ENCODE measurements around the gene RPS3. TPM values are rescaled to one million over a fixed set of nuclear protein-coding genes. Genes with fewer than 3 reads are reported as not detected.
"Not testable (repeated sequence)": the region's sequence is repeated elsewhere in the genome, so short reads cannot be mapped to it uniquely, and the experiment has no call there.

Gene RPS3
- total RNA-seq, 3 donors from 2014 or later, result 1,703 to 2,122 (median 2,056) TPM

- no peak for TF ChIP-seq CTCF (IDR thresholded peaks at IDR 0.05)
- ATAC-seq (no peak), DNase-seq (no peak)
- peaks cover 11% of the 10 kb centered on the region for H3K4me1 ChIP-seq (ENCODE audit: low read depth)
- no peak overlapping the region for H3K4me3 ChIP-seq
- no peaks in the 10 kb centered on the region for H3K9me3 ChIP-seq
- peaks cover 25% of the 10 kb centered on the region for H3K36me3 ChIP-seq (ENCODE audit: low read depth)
- intact Hi-C loops (cut with DNase I, micrococcal nuclease), result no loop called here
Observed at GRCh38 chr11:75403983-75404658, 4.8 kb downstream of the RPS3 start.

- ATAC-seq (peak; percentile 15), DNase-seq (no peak)
- intact Hi-C loops (cut with DNase I, micrococcal nuclease), result no loop called here
- Histone ChIP-seq H3K4me1 (ENCODE audit: low read depth) (peaks cover 5% of the 10 kb centered on the region), H3K9me3 (no peaks in the 10 kb centered on the region), H3K4me3 (no peak overlapping the region), H3K36me3 (ENCODE audit: low read depth) (peaks cover 25% of the 10 kb centered on the region)
- no peak for TF ChIP-seq CTCF (IDR thresholded peaks at IDR 0.05)
Observed at GRCh38 chr11:75406338-75406777, 7.0 kb downstream of the RPS3 start.

GRCh38 chr11:75408957-75409219 is 9.6 kb downstream of the RPS3 start:
- Histone ChIP-seq H3K4me3 (no peak overlapping the region), H3K36me3 (ENCODE audit: low read depth) (peaks cover 17% of the 10 kb centered on the region), H3K9me3 (no peaks in the 10 kb centered on the region), H3K4me1 (ENCODE audit: low read depth) (no peaks in the 10 kb centered on the region)
- ATAC-seq (no peak), DNase-seq (no peak)
- intact Hi-C loops (cut with DNase I, micrococcal nuclease), result no loop called here
- TF ChIP-seq CTCF (IDR thresholded peaks at IDR 0.05), result no peak

GRCh38 chr11:75409971-75410370 is 10.7 kb downstream of the RPS3 start:
- H3K9me3 ChIP-seq; H3K4me1 ChIP-seq (ENCODE audit: low read depth); ATAC-seq; H3K4me3 ChIP-seq; DNase-seq; intact Hi-C loops (cut with DNase I, micrococcal nuclease); H3K36me3 ChIP-seq (ENCODE audit: low read depth): not testable (repeated sequence)

- H3K4me1 ChIP-seq (ENCODE audit: low read depth); H3K36me3 ChIP-seq (ENCODE audit: low read depth); DNase-seq; intact Hi-C loops (cut with DNase I, micrococcal nuclease); H3K9me3 ChIP-seq; H3K4me3 ChIP-seq; ATAC-seq: not testable (repeated sequence)
Observed at GRCh38 chr11:75413146-75413545, 13.8 kb downstream of the RPS3 start.

GRCh38 chr11:75413864-75414263 is 14.5 kb downstream of the RPS3 start:
- no peak for TF ChIP-seq CTCF (IDR thresholded peaks at IDR 0.05)
- Histone ChIP-seq H3K4me3 (no peak overlapping the region), H3K4me1 (ENCODE audit: low read depth) (no peaks in the 10 kb centered on the region), H3K36me3 (ENCODE audit: low read depth) (peaks cover under 1% of the 10 kb centered on the region), H3K9me3 (no peaks in the 10 kb centered on the region)
- intact Hi-C loops (cut with DNase I, micrococcal nuclease), result no loop called here
- DNase-seq (no peak), ATAC-seq (no peak)
